Esophagus squamous epithelium (tissue), 5 donors: ENCODE results near the gene CXCL11. TPM values are rescaled to one million over a fixed set of nuclear protein-coding genes. Genes with fewer than 3 reads are reported as not detected.

Source experiments
- DNase-seq: peaks from one replicate; lab custom pipeline; 2025; lab: John Stamatoyannopoulos, UW
- H3K27ac ChIP-seq, 4 donors: fragments of 200-600 bp; sonication (generic); one replicate each; pipeline ENCODE4 v1.5.1; 2016 to 2019; ENCODE audit warnings: mild to moderate bottlenecking in 1 of 4
- H3K27me3 ChIP-seq, 4 donors: fragments of 200-600 bp; sonication (generic); 1 replicate in 3 of 4; 2 replicates in 1 of 4; pipeline versions ENCODE4 v1.5.1 to v1.6.0; 2017 to 2021; ENCODE audit warnings: antibody characterized with exemption in 1 of 4
- H3K36me3 ChIP-seq, 3 donors: fragments of 200-600 bp; sonication (generic); one replicate each; pipeline ENCODE4 v1.5.1; 2016 to 2019
- H3K4me1 ChIP-seq, 3 donors: fragments of 200-600 bp; sonication (generic); one replicate each; pipeline ENCODE4 v1.5.1; 2017 to 2019
- H3K4me3 ChIP-seq, 4 donors: fragments of 200-600 bp; sonication (generic); 1 replicate in 3 of 4; 2 replicates in 1 of 4; pipeline ENCODE4 v1.5.1; 2016 to 2019; ENCODE audit warnings: mild to moderate bottlenecking in 2 of 4, moderate library complexity in 1 of 4
- H3K9me3 ChIP-seq, 3 donors: fragments of 200-600 bp; sonication (generic); one replicate each; pipeline ENCODE4 v1.5.1; 2016 to 2019
- POLR2A ChIP-seq, 4 donors: fragments of 450-650 bp; IDR thresholded peaks; one replicate each; pipeline ENCODE4 v1.6.1; 2017; ENCODE audit warnings: antibody characterized with exemption in 4 of 4, mild to moderate bottlenecking in 4 of 4, moderate library complexity in 3 of 4
- WGBS, 2 donors: methylation state at CpG; one replicate each; pipeline ENCODE4 v1.1.5; 2018; 5-methylcytosine and 5-hydroxymethylcytosine counted together
- intact Hi-C: fragments of 100-400 bp; cut with DNase I; formaldehyde crosslinking; loops from one replicate; pipeline ENCODE4 v1.15.0; 2022
- total RNA-seq, 4 donors: library from RNA; depleted of rRNA; stranded (reverse); fragments of >200 nt; gene quantifications; one replicate each; pipeline ENCODE4 v1.1.0, GENCODE V29; 2016
- TF ChIP-seq, protein P1 (sequence below), 6 experiments: fragments of 450-650 bp in 4 of 6; fragments of 200-600 bp in 2 of 6; sonication (generic) in 2 of 6; IDR thresholded peaks; one replicate each; pipeline ENCODE4 v1.5.1; 2016 to 2019; ENCODE audit warnings: antibody characterized with exemption in 6 of 6, mild to moderate bottlenecking in 4 of 6, moderate library complexity in 4 of 6
- donor health status: DM: yes; HTN: yes; CAD: no.

The CXCL11 gene
- total RNA-seq, 4 donors from 2014 or later = 0.26 TPM; not detected in 3

DNA sequence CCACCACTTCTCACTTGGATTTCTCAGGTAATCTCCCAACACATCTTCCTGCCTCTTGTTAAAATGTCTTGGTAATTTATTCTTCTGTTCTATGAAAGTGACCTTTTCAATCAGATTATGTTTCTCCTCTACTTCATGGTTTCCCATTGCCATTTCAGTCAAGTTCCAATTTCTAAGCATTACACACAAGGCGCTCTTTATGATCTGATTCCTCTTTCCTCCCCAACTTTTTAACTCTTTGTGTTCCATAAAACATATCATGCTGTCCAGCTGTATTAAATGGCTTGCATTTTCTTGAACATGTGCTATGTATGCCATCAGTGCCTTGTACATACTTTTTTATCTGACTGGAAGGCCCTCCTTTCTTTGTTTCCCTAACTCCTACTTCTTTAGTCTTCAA, 25.6 kb upstream of the CXCL11 start:
- Histone ChIP-seq H3K36me3 (no peaks in the 10 kb centered on the region), H3K4me3 (no peak overlapping the region), H3K9me3 (no peaks in the 10 kb centered on the region), H3K27me3 (peaks cover 0 to 2% (median 0%) of the 10 kb centered on the region in 4 donors), H3K4me1 (no peaks in the 10 kb centered on the region), H3K27ac (no peak overlapping the region)
- 53 to 71% methylated on average over 1 of the region's 1 CpG for WGBS, 2 donors
- TF ChIP-seq, protein P1, sequence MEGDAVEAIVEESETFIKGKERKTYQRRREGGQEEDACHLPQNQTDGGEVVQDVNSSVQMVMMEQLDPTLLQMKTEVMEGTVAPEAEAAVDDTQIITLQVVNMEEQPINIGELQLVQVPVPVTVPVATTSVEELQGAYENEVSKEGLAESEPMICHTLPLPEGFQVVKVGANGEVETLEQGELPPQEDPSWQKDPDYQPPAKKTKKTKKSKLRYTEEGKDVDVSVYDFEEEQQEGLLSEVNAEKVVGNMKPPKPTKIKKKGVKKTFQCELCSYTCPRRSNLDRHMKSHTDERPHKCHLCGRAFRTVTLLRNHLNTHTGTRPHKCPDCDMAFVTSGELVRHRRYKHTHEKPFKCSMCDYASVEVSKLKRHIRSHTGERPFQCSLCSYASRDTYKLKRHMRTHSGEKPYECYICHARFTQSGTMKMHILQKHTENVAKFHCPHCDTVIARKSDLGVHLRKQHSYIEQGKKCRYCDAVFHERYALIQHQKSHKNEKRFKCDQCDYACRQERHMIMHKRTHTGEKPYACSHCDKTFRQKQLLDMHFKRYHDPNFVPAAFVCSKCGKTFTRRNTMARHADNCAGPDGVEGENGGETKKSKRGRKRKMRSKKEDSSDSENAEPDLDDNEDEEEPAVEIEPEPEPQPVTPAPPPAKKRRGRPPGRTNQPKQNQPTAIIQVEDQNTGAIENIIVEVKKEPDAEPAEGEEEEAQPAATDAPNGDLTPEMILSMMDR (IDR thresholded peaks at IDR 0.05) = no peak
- TF ChIP-seq POLR2A (IDR thresholded peaks at IDR 0.05) = no peak
- intact Hi-C loops = no loop called here
- DNase-seq = no peak

- TF ChIP-seq POLR2A (IDR thresholded peaks at IDR 0.05) = no peak
- TF ChIP-seq, protein P1 (IDR thresholded peaks at IDR 0.05) = no peak
- H3K27me3 ChIP-seq = peaks cover 0 to 11% (median 0%) of the 10 kb centered on the region in 4 donors
- no peaks in the 10 kb centered on the region for H3K36me3 ChIP-seq
- H3K4me3 ChIP-seq = no peak overlapping the region
- H3K9me3 ChIP-seq = no peaks in the 10 kb centered on the region
- H3K27ac ChIP-seq = no peak overlapping the region
- no peak for DNase-seq
- no peaks in the 10 kb centered on the region for H3K4me1 ChIP-seq
- intact Hi-C loops = no loop called here
Measured at GRCh38 chr4:76060506-76060905, 24.6 kb upstream of the CXCL11 start.

DNA sequence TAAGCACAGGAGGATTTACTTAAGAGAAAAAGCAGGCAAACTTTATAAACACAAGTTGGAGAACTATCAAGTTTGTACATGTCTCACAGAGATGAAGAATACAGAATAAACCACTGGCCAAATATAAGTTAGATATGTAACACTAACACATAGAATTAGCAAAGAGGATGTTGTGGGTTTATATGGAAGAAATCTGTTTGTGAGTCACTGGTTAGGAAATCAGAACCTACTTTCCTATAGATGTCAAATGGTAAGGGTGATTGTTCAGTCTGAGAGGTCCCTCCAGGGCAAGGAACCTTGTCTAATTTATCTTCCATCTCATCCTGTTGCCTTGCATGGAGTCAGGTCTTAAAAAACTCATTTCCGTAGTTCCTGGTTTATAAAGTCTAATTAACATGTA, 23.9 kb upstream of the CXCL11 start:
- Histone ChIP-seq H3K4me1 (no peaks in the 10 kb centered on the region), H3K36me3 (no peaks in the 10 kb centered on the region), H3K9me3 (no peaks in the 10 kb centered on the region), H3K4me3 (no peak overlapping the region), H3K27ac (no peak overlapping the region), H3K27me3 (peaks cover 0 to 19% (median 0%) of the 10 kb centered on the region in 4 donors)
- WGBS, 2 donors = 43 to 50% methylated on average over 1 of the region's 1 CpG
- TF ChIP-seq, protein P1 (IDR thresholded peaks at IDR 0.05) = no peak
- no peak for TF ChIP-seq POLR2A (IDR thresholded peaks at IDR 0.05)
- DNase-seq = no peak
- intact Hi-C loops = no loop called here

- peaks cover 0 to 23% (median 0%) of the 10 kb centered on the region in 4 donors for H3K27me3 ChIP-seq
- TF ChIP-seq, protein P1 (IDR thresholded peaks at IDR 0.05) = no peak
- TF ChIP-seq POLR2A (IDR thresholded peaks at IDR 0.05) = no peak
- H3K27ac ChIP-seq = no peak overlapping the region
- H3K9me3 ChIP-seq = no peaks in the 10 kb centered on the region
- WGBS, 2 donors = 56 to 60% methylated on average over 3 of the region's 3 CpGs
- no peak overlapping the region for H3K4me3 ChIP-seq
- no peaks in the 10 kb centered on the region for H3K4me1 ChIP-seq
- intact Hi-C loops = no loop called here
- H3K36me3 ChIP-seq = no peaks in the 10 kb centered on the region
- no peak for DNase-seq
Measured at GRCh38 chr4:76058888-76059426, 23.1 kb upstream of the CXCL11 start.

DNA sequence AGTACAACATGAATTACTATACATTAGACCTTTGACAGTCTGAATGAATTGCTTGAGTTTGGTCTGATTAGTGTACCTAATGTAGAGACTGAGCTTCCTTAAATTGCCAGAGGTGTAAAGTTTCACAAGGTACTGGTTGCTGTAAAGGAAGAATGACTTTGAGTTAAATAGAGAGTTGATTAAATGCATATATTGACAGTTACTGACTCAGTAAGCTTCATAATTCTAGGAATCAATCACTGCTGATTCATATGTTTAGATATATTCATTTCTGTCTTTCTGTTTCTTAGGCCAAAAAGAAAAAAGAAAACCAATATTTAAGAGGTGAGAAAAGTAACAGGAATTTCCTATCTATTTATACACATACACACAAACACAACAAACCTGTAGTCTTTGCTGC, 22.4 kb upstream of the CXCL11 start:
- TF ChIP-seq, protein P1 (IDR thresholded peaks at IDR 0.05) = no peak
- no peak for TF ChIP-seq POLR2A (IDR thresholded peaks at IDR 0.05)
- Histone ChIP-seq H3K36me3 (no peaks in the 10 kb centered on the region), H3K27me3 (peaks cover 0 to 23% (median 0%) of the 10 kb centered on the region in 4 donors), H3K4me1 (no peaks in the 10 kb centered on the region), H3K27ac (no peak overlapping the region), H3K4me3 (no peak overlapping the region), H3K9me3 (no peaks in the 10 kb centered on the region)
- no peak for DNase-seq
- intact Hi-C loops = no loop called here
